ENCODE measurements around the gene GLYR1. TPM values are rescaled to one million over a fixed set of nuclear protein-coding genes. Genes with fewer than 3 reads are reported as not detected.

Gene GLYR1
- total and polyA plus RNA-seq, 9 of the 15 experiments (the other 6 are each of a cell fraction or from before 2014, with no cell fraction given) = 6.7 to 99.2 (median 60.2) TPM

DNA sequence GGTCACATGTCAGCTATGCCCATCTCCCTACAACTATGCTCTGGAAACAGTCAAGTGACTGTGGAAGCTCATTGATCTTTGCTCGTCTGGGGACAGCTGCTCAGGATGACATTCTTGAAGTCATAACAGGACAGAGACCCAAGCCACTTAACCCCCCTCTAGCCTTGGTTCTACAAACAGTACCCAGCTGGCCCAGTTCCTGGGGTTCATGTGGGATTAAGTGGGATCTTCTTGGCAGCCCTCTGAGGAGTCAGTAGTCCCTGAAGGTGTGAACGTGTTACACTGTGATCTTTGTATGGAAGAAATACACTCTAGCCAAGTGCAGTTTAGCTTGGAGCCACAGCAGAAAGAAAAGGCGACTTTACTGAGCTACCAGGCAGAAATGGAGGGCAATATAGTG, 26.0 kb upstream of the GLYR1 start (continued):
- TF ChIP-seq, protein P1, sequence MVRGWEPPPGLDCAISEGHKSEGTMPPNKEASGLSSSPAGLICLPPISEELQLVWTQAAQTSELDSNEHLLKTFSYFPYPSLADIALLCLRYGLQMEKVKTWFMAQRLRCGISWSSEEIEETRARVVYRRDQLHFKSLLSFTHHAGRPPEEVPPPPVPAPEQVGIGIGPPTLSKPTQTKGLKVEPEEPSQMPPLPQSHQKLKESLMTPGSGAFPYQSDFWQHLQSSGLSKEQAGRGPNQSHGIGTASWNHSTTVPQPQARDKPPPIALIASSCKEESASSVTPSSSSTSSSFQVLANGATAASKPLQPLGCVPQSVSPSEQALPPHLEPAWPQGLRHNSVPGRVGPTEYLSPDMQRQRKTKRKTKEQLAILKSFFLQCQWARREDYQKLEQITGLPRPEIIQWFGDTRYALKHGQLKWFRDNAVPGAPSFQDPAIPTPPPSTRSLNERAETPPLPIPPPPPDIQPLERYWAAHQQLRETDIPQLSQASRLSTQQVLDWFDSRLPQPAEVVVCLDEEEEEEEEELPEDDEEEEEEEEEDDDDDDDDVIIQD (CRISPR knock-in tag; IDR thresholded peaks at IDR 0.05) = no peak
- TF ChIP-seq, protein P2, sequence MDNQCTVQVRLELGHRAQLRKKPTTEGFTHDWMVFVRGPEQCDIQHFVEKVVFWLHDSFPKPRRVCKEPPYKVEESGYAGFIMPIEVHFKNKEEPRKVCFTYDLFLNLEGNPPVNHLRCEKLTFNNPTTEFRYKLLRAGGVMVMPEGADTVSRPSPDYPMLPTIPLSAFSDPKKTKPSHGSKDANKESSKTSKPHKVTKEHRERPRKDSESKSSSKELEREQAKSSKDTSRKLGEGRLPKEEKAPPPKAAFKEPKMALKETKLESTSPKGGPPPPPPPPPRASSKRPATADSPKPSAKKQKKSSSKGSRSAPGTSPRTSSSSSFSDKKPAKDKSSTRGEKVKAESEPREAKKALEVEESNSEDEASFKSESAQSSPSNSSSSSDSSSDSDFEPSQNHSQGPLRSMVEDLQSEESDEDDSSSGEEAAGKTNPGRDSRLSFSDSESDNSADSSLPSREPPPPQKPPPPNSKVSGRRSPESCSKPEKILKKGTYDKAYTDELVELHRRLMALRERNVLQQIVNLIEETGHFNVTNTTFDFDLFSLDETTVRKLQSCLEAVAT (IDR thresholded peaks at IDR 0.05) = no peak
- TF ChIP-seq ZKSCAN1 (IDR thresholded peaks at IDR 0.05; ENCODE audit: low read depth, low read length) = no peak
- TF ChIP-seq GABPA (tag; conservative IDR thresholded peaks at IDR 0.05; ENCODE audit: low read depth) = no peak
- TF ChIP-seq, protein P3, sequence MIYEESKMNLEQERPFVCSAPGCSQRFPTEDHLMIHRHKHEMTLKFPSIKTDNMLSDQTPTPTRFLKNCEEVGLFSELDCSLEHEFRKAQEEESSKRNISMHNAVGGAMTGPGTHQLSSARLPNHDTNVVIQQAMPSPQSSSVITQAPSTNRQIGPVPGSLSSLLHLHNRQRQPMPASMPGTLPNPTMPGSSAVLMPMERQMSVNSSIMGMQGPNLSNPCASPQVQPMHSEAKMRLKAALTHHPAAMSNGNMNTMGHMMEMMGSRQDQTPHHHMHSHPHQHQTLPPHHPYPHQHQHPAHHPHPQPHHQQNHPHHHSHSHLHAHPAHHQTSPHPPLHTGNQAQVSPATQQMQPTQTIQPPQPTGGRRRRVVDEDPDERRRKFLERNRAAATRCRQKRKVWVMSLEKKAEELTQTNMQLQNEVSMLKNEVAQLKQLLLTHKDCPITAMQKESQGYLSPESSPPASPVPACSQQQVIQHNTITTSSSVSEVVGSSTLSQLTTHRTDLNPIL (CRISPR knock-in tag; IDR thresholded peaks at IDR 0.05) = no peak
- no peak for TF ChIP-seq HDAC3 (IDR thresholded peaks at IDR 0.05; ENCODE audit: borderline replicate concordance, partially characterized antibody)

DNA sequence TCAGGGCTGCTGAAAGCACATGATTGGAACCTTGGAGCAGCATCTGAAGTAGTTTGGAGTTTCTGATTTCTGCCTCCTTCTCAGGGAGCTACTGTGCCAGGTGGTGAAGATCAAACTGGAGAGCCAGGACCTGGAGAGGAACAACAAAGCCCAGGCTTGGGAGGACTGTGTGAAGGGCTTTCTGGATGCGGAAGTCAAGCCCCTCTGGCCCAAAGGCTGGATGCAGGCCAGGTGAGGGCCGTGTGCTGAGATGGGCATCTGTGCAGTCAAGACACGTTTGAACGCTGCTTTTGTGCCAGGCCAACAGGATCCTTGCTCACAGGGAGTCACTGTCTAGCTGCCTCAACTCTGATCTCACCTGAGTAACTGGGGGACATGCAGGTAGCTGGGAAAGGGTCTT, 24.0 kb upstream of the GLYR1 start:
- POLR2A ChIA-PET = no interaction called here
- in situ Hi-C loops (cut with MboI) = no loop called here
- Histone ChIP-seq H3K9me3 (replicated peaks; ENCODE audit: control insufficient read depth, insufficient read depth, low read depth, low read length) (no peaks in the 10 kb centered on the region), H3K27ac (ENCODE audit: extremely low read depth, low read depth, low read length) (no peak overlapping the region), H3K9ac (ENCODE audit: insufficient read depth in 1 of 2, low read depth in 2 of 2, low read length in 2 of 2) (no peak overlapping the region), H3K9me1 (ENCODE audit: control insufficient read depth, insufficient read depth, low read length) (peaks cover 5% of the 10 kb centered on the region), H3K27me3 (ENCODE audit: control insufficient read depth in 2 of 2, insufficient read depth in 2 of 2, low read length in 2 of 2) (no peaks in the 10 kb centered on the region), H3K4me2 (ENCODE audit: insufficient read depth, low read length) (no peak overlapping the region), H3K4me3 (no peak overlapping the region), H3K79me2 (ENCODE audit: control insufficient read depth, insufficient read depth, low read length) (peaks cover 16% of the 10 kb centered on the region), H2AFZ (ENCODE audit: low read depth, low read length) (no peak overlapping the region), H4K20me1 (replicated peaks; ENCODE audit: control insufficient read depth, insufficient read depth, low read length) (peaks cover 29% of the 10 kb centered on the region), H3K36me3 (ENCODE audit: control insufficient read depth, insufficient read depth, low read length) (peaks cover 90% of the 10 kb centered on the region), H3K4me1 (replicated peaks in 1 of 2; ENCODE audit: control insufficient read depth in 2 of 2, insufficient read depth in 2 of 2, low read length in 2 of 2) (no peaks in the 10 kb centered on the region)
- intact Hi-C loops (cut with micrococcal nuclease) = no loop called here
- no peak for DNase-seq (ENCODE audit: extremely low read depth in 1 of 4, low spot score in 3 of 4)
- FAIRE-seq = no peak
- BruUV-seq (replicated peaks) = no TSS peak
- ATAC-seq = no peak
- CTCF ChIA-PET (ENCODE audit: low intra/inter-chr PET ratio) = no interaction called here
- WGBS (ENCODE audit: insufficient coverage, low coverage, missing lambda C conversion rate) = 83% methylated on average over 4 of the region's 4 CpGs
- TF ChIP-seq, protein P4, sequence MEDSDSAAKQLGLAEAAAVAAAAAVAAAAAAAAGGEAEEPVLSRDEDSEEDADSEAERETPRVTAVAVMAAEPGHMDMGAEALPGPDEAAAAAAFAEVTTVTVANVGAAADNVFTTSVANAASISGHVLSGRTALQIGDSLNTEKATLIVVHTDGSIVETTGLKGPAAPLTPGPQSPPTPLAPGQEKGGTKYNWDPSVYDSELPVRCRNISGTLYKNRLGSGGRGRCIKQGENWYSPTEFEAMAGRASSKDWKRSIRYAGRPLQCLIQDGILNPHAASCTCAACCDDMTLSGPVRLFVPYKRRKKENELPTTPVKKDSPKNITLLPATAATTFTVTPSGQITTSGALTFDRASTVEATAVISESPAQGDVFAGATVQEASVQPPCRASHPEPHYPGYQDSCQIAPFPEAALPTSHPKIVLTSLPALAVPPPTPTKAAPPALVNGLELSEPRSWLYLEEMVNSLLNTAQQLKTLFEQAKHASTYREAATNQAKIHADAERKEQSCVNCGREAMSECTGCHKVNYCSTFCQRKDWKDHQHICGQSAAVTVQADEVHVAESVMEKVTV (CRISPR knock-in tag; IDR thresholded peaks at IDR 0.05) = no peak
- TF ChIP-seq POU5F1 (IDR thresholded peaks at IDR 0.05; ENCODE audit: borderline replicate concordance, low read depth, low read length, partially characterized antibody) = no peak
- no peak for TF ChIP-seq SP2 (IDR thresholded peaks at IDR 0.05; ENCODE audit: extremely low read depth, low read depth, low read length, poor library complexity, severe bottlenecking)
- TF ChIP-seq TAL1 (IDR thresholded peaks at IDR 0.05) = no peak
- TF ChIP-seq HDAC6 (IDR thresholded peaks at IDR 0.05; ENCODE audit: low read depth, low read length) = no peak
- no peak for TF ChIP-seq ZNF212 (CRISPR knock-in tag; IDR thresholded peaks at IDR 0.05)
- TF ChIP-seq NCOA6 (IDR thresholded peaks at IDR 0.05) = no peak
- TF ChIP-seq PML (IDR thresholded peaks at IDR 0.05; ENCODE audit: low read length) = no peak
- no peak for TF ChIP-seq ZNF121 (CRISPR knock-in tag; conservative IDR thresholded peaks at IDR 0.05)

All from K562 (cell line).